Activated T-cell treated with anti-CD3 and anti-CD28 coated beads, Interleukin-2, amount 50 U/mL, for 4 hours (primary cell): ENCODE measurements around the gene AMZ1. TPM values are rescaled to one million over a fixed set of nuclear protein-coding genes. Genes with fewer than 3 reads are reported as not detected.
"Not testable (repeated sequence)": the region's sequence is repeated elsewhere in the genome, so short reads cannot be mapped to it uniquely, and the experiment has no call there.

Source experiments
- ATAC-seq, 2 donors: fragments of 200-7000 bp; cut with Tn5 transposase; one replicate each; pipeline ENCODE4 v1.10.0; 2021
- DNase-seq: peaks from one replicate; pipeline ENCODE4 v3.0.0-alpha.2; 2020
- H3K27me3 Mint-ChIP-seq: one replicate; pipeline ENCODE4 v1.8.0; 2021; ENCODE audit warnings: low read depth, mixed read lengths
- H3K36me3 Mint-ChIP-seq: one replicate; pipeline ENCODE4 v1.8.0; 2022; ENCODE audit warnings: mixed read lengths; ENCODE audit not compliant: insufficient read depth
- H3K4me1 Mint-ChIP-seq: one replicate; pipeline ENCODE4 v1.8.0; 2021; ENCODE audit warnings: low read depth, mixed read lengths
- H3K4me3 Mint-ChIP-seq: one replicate; pipeline ENCODE4 v1.8.0; 2021; ENCODE audit warnings: mild to moderate bottlenecking, moderate library complexity, mixed read lengths
- H3K9me3 Mint-ChIP-seq: one replicate; pipeline ENCODE4 v1.8.0; 2021; ENCODE audit warnings: mixed read lengths
- total RNA-seq, 3 donors: library from RNA; stranded (reverse); gene quantifications; one replicate each; pipeline ENCODE4 v1.2.1, GENCODE V29; 2021

AMZ1 gene
- total RNA-seq, 3 donors from 2014 or later, result 0.03 TPM; not detected in 2

GRCh38 chr7:2735744-2736143 is 47.7 kb downstream of the AMZ1 start:
- H3K4me3 Mint-ChIP-seq, result no peak overlapping the region
- no peaks in the 10 kb centered on the region for H3K9me3 Mint-ChIP-seq
- H3K36me3 Mint-ChIP-seq, result peaks cover 17% of the 10 kb centered on the region
- no peak for ATAC-seq
- no peak for DNase-seq
- peaks cover 10% of the 10 kb centered on the region for H3K4me1 Mint-ChIP-seq
- no peaks in the 10 kb centered on the region for H3K27me3 Mint-ChIP-seq

GRCh38 chr7:2736411-2736914 is 48.5 kb downstream of the AMZ1 start:
- no peak overlapping the region for H3K4me3 Mint-ChIP-seq
- H3K9me3 Mint-ChIP-seq, result no peaks in the 10 kb centered on the region
- peaks cover 11% of the 10 kb centered on the region for H3K36me3 Mint-ChIP-seq
- peaks cover 10% of the 10 kb centered on the region for H3K4me1 Mint-ChIP-seq
- H3K27me3 Mint-ChIP-seq, result no peaks in the 10 kb centered on the region
- no peak for ATAC-seq
- no peak for DNase-seq

GRCh38 chr7:2737005-2737743 is 49.2 kb downstream of the AMZ1 start:
- H3K36me3 Mint-ChIP-seq, DNase-seq, H3K9me3 Mint-ChIP-seq, ATAC-seq, H3K4me1 Mint-ChIP-seq, H3K27me3 Mint-ChIP-seq, H3K4me3 Mint-ChIP-seq: not testable (repeated sequence)

- H3K4me1 Mint-ChIP-seq, result peaks cover 7% of the 10 kb centered on the region
- H3K36me3 Mint-ChIP-seq, result peaks cover 3% of the 10 kb centered on the region
- H3K9me3 Mint-ChIP-seq, result no peaks in the 10 kb centered on the region
- DNase-seq (no peak), ATAC-seq (no peak)
- no peak overlapping the region for H3K4me3 Mint-ChIP-seq
- no peaks in the 10 kb centered on the region for H3K27me3 Mint-ChIP-seq
Observed at GRCh38 chr7:2737771-2738540, 50.0 kb downstream of the AMZ1 start.

- no peak for ATAC-seq
- DNase-seq, result no peak
- Mint-ChIP-seq H3K4me3 (no peak overlapping the region), H3K27me3 (no peaks in the 10 kb centered on the region), H3K36me3 (peaks cover 3% of the 10 kb centered on the region), H3K4me1 (peaks cover 7% of the 10 kb centered on the region), H3K9me3 (no peaks in the 10 kb centered on the region)
Observed at GRCh38 chr7:2738766-2739549, 51.0 kb downstream of the AMZ1 start.

GRCh38 chr7:2743523-2744185 is 55.7 kb downstream of the AMZ1 start:
- not testable (repeated sequence) for H3K4me3 Mint-ChIP-seq, H3K27me3 Mint-ChIP-seq, DNase-seq, ATAC-seq, H3K4me1 Mint-ChIP-seq, H3K36me3 Mint-ChIP-seq, H3K9me3 Mint-ChIP-seq

- peaks cover 10% of the 10 kb centered on the region for H3K36me3 Mint-ChIP-seq
- not testable (repeated sequence) for H3K27me3 Mint-ChIP-seq, H3K4me3 Mint-ChIP-seq, ATAC-seq, H3K9me3 Mint-ChIP-seq, DNase-seq, H3K4me1 Mint-ChIP-seq
Observed at GRCh38 chr7:2748684-2749083, 60.7 kb downstream of the AMZ1 start.

GRCh38 chr7:2750004-2750407 is 62.0 kb downstream of the AMZ1 start:
- Mint-ChIP-seq H3K4me3 (no peak overlapping the region), H3K9me3 (peaks cover 3% of the 10 kb centered on the region), H3K27me3 (no peaks in the 10 kb centered on the region), H3K36me3 (peaks cover 14% of the 10 kb centered on the region), H3K4me1 (no peaks in the 10 kb centered on the region)
- ATAC-seq, result no peak
- no peak for DNase-seq

GRCh38 chr7:2751086-2751485 is 63.1 kb downstream of the AMZ1 start:
- peaks cover 20% of the 10 kb centered on the region for H3K36me3 Mint-ChIP-seq
- DNase-seq, result no peak
- no peak for ATAC-seq
- no peaks in the 10 kb centered on the region for H3K4me1 Mint-ChIP-seq
- no peak overlapping the region for H3K4me3 Mint-ChIP-seq
- no peaks in the 10 kb centered on the region for H3K27me3 Mint-ChIP-seq
- H3K9me3 Mint-ChIP-seq, result peaks cover 2% of the 10 kb centered on the region

- Mint-ChIP-seq H3K4me1 (peaks cover 16% of the 10 kb centered on the region), H3K27me3 (no peaks in the 10 kb centered on the region), H3K4me3 (no peak overlapping the region), H3K9me3 (no peaks in the 10 kb centered on the region), H3K36me3 (peaks cover 19% of the 10 kb centered on the region)
- ATAC-seq (no peak), DNase-seq (no peak)
Observed at GRCh38 chr7:2753148-2753547, 65.1 kb downstream of the AMZ1 start.

GRCh38 chr7:2754086-2754485 is 66.1 kb downstream of the AMZ1 start:
- Mint-ChIP-seq H3K4me1 (peaks cover 24% of the 10 kb centered on the region), H3K36me3 (peaks cover 19% of the 10 kb centered on the region), H3K27me3 (no peaks in the 10 kb centered on the region), H3K4me3 (no peak overlapping the region), H3K9me3 (no peaks in the 10 kb centered on the region)
- ATAC-seq (no peak), DNase-seq (no peak)

GRCh38 chr7:2754912-2755311 is 66.9 kb downstream of the AMZ1 start:
- ATAC-seq (no peak), DNase-seq (no peak)
- peaks cover 32% of the 10 kb centered on the region for H3K4me1 Mint-ChIP-seq
- H3K36me3 Mint-ChIP-seq, result peaks cover 19% of the 10 kb centered on the region
- no peak overlapping the region for H3K4me3 Mint-ChIP-seq
- no peaks in the 10 kb centered on the region for H3K27me3 Mint-ChIP-seq
- no peaks in the 10 kb centered on the region for H3K9me3 Mint-ChIP-seq

GRCh38 chr7:2755531-2755930 is 67.5 kb downstream of the AMZ1 start:
- ATAC-seq (no peak), DNase-seq (no peak)
- Mint-ChIP-seq H3K36me3 (peaks cover 17% of the 10 kb centered on the region), H3K4me3 (no peak overlapping the region), H3K4me1 (peaks cover 37% of the 10 kb centered on the region), H3K9me3 (no peaks in the 10 kb centered on the region), H3K27me3 (no peaks in the 10 kb centered on the region)

GRCh38 chr7:2757361-2757903 is 69.4 kb downstream of the AMZ1 start:
- DNase-seq, result no peak
- peak overlapping the region; percentile 60 for H3K4me3 Mint-ChIP-seq
- H3K27me3 Mint-ChIP-seq, result no peaks in the 10 kb centered on the region
- no peaks in the 10 kb centered on the region for H3K9me3 Mint-ChIP-seq
- H3K36me3 Mint-ChIP-seq, result peaks cover 12% of the 10 kb centered on the region
- H3K4me1 Mint-ChIP-seq, result peaks cover 38% of the 10 kb centered on the region
- ATAC-seq, result peak; percentile 2 to 3
